Mesenteric fat pad (tissue), 1 donor: ENCODE data around the gene RHD. TPM values are rescaled to one million over a fixed set of nuclear protein-coding genes. Genes with fewer than 3 reads are reported as not detected.
A peak's percentile ranks its signal among the peaks of the same experiment; 100 is the strongest.
"Not testable (repeated sequence)": the region's sequence is repeated elsewhere in the genome, so short reads cannot be mapped to it uniquely, and the experiment has no call there.

Experiments used
- DNase-seq: peaks from one replicate; pipeline ENCODE4 v3.0.0-alpha.2; 2020; ENCODE audit warnings: low spot score
- long read RNA-seq: library from polyadenylated mRNA; unstranded; transcript quantifications from one replicate; pipeline ENCODE4 v2.0.0, GENCODE V29; 2020
- total RNA-seq: library from RNA; stranded (reverse); fragmentation: NEBNext Ultra II Directional; extraction: Animal tissue kit (Norgen Biotek cat#: 25700); gene quantifications from one replicate; pipeline ENCODE4 v1.2.1, GENCODE V29; 2021
- donor health status: DM: yes; HTN: yes; CAD: no.

RHD gene
- not detected for total RNA-seq
- long read RNA-seq = 0 reads

DNA sequence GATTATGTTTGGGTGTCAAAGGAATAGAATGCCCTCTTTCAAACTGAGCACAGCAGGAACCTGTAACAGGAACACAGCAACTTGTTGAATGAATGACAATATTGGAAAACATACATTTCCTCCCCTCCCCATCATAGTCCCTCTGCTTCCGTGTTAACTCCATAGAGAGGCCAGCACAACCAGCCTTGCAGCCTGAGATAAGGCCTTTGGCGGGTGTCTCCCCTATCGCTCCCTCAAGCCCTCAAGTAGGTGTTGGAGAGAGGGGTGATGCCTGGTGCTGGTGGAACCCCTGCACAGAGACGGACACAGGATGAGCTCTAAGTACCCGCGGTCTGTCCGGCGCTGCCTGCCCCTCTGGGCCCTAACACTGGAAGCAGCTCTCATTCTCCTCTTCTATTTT is at the start of gene RHD:
RHD (plus strand) TSS at position 272 of the 400 bp plus-strand sequence; CDS start at position 311, 39 bp downstream.
- DNase-seq = not testable (repeated sequence)

DNA sequence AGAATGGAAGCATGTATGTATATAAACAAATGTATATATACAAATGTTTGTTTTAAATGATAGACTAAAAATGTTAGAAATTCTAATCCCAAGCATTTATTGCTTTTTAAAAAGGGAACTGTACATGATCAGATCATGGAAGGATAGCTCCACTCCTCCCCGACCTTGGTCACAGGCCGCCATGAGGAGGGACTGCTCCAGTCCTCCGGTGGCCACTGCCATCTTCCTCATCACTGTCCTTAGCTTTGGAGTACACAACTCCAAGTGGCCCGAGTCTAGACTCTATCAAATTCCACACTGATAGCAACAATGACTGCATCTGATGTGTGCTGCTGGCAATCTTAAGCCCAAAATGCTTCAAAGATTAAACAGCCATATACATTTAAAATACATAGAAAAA is 49.7 kb upstream of the RHD start:
- DNase-seq = no peak

DNA sequence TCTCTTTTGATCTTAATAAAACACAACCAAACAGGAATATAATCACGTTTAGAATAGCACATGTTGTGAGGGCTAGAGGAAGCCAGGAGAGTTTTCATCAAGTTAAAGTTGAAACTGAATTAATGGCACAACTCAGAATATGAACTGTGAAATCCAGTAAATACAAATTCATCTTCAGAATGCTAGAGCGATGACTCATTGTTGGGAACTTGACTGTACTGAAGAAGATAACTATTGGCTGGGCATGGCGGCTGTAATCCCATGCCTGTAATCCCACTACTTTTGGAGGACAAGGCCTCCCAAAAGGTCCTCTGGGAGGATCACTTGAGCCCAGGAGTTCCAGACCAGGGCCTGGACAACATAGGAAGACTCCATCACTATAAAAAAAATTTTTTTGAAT is 48.8 kb upstream of the RHD start:
- DNase-seq = no peak

DNA sequence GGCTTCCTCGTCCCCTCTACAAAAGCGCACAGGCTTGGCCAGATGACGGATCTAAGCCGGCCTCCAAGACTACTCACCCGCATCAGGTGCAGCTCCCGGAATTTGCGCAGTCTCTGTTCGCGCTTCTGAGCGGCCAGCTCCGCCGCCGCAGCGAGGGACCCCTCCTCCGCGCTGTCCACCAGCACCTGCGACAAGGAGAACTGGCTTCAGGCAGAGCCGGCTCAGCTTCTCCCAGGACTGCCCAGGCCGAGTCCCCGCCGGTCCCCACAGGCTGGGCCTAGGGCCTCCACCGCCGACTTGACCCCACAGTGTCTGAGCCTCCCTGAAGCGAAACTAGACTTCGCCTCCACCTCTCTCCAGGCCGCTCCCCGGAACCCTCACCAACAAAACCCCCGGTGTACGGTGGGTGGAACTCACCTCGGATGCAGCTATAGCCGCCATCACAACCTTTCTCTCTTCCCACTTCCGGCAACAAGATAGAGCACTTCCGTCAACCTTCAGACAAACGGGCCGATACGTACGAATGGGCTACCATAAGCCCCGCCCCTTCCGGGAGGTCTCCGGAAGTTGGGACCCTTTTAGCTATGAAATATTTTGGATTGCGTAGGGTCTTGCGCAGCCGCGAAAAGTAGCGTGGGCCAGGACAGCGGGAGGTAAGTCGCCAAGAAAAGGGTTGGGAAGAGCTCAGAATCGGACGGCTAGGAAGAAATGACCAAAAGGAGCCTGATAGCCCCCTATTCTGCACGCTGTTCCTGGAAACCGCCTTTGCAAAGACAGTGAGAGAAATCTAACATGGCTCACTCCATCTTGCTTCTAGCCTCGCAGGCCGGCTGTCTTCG is 40.1 kb upstream of the RHD start, which contains the start of gene SYF2:
SYF2 (minus strand) TSS at position 476 of the 839 bp plus-strand sequence; CDS start at position 441, 35 bp downstream.
- DNase-seq = peak; percentile 93

DNA sequence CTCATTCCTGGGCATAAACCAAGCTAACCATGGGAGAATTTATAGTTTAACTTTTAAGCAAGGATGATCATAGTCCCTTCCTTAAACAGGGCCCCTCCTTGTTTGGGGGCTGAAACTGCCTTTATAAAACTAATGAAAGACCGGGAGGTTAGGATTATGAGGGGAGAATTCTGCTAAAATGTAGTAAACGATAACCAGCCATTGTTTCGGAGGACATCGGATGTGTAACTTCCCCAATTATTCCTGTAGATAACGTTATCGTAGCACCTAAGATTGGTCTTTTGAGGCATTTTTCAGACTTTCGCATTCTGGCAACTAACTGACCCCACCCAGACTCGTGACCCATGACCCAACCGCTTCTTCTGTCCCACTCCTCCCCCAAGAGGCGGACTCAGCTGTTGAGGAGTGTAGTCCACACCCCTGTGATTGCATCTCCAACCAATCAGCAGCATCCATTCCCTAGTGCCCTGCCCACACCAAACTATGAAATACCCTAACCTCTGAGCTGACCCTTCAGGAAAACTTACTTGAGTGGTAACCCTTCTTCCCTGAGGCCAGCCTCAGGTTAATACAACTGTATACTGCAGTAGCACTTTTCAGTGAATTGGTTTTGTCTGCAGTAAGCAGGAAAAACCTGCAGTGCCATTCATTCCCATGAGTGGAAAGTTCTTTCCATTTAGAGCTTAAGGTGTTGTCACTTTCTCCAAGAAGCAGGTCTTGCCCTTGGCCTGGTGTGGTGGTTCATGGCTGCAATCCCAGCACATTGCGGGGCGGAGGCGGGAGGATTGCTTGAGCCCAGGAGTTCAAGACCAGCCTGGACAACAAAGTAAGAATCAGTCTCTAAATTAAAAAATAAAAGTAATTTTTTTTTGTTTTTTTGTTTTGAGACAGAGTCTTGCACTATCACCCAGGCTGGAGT is 39.2 kb upstream of the RHD start:
- no peak for DNase-seq

DNA sequence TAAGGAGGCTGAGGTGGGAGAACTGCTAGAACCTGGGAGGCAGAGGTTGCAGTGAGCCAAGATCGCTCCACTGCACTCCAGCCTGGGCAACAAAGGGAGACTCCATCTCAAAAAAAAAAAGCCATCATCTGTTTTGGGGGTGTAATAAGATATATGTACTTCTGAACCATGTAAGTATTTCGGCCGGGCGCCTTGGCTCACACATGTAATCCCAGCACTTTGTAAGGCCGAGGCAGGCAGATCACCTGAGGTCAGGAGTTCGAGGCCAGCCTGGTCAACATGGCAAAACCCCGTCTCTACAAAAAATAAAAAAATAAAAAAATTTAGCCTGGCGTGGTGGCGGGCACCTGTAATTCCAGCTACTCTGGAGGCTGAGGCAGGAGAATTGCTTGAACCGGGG is 36.9 kb upstream of the RHD start:
- not testable (repeated sequence) for DNase-seq

DNA sequence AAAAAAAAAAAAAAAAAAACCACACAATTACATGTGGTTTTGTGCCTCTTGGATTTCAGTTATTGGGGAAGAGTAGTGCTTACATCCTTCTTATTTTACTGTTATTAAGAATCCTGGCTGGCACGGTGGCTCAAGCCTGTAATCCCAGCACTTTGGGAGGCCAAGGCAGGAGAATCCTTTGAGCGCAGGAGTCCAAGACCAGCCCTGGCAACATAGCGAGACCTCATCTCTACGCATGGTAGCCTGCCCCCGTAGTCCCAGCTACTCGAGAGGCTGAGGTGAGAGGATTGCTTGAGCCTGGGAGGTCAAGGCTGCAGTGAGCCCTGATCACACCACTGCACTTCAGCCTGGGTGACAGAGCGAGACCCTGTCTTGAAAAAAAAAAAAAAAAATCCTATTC is 36.0 kb upstream of the RHD start:
- not testable (repeated sequence) for DNase-seq

DNA sequence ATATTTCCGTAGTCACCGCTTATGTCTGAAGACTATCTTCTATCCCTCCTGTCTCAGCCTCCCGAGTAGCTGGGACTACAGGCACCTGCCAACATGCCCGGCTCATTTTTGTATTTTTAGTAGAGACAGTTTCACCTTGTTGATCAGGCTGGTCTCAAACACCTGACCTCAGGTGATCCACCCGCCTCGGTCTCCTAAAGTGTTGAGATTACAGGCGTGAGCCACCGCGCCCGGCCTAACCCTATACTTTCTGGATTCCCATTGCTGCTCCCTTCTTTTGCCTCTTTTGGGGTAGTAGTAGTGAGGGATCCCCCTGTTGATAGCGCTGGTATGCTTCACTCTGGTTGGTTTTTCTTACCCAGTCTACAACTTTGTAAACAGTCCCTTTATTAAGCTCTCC is 34.3 kb upstream of the RHD start:
- no peak for DNase-seq

DNA sequence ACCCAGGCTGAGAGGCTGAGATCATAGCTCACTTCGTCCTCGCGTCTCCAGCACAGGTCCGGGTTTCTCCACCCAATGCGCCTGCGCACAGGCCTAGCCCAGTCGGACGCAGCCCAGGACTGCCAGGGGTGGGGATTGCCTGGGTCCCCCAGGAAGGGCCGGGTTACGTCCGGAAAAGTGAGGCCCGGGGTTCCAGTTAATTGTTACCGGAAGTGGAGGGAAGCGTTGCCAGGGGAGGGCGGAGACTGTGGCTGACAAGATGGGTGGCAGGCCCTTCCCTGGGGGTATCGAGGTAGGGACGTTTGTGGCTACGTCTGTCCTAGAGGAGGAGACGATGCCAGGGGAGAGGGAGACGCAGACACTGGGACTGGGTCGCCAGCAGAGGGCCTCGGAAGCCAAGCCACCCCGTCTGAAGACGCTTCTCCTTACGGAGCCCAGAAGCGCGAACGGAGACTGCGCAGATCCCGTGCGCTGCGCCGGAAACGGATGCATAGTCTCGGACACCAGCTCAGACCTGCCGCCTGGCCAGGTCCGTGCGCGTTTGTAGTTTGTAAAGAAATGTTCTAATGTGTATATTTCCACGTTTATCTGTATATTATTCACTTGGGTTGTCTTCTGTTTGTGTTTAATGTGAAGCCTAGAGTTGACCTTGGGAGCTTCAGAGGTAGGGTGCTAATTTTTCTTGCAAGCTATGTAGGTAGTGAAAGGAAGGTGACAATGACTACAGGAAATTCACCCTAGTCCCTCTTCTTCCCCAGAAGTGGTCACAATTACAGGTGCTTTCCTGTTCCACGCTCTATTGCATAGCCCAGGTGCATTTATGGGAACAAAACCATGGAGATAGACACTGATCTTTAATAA is 32.4 kb upstream of the RHD start:
- DNase-seq = peak; percentile 96

DNA sequence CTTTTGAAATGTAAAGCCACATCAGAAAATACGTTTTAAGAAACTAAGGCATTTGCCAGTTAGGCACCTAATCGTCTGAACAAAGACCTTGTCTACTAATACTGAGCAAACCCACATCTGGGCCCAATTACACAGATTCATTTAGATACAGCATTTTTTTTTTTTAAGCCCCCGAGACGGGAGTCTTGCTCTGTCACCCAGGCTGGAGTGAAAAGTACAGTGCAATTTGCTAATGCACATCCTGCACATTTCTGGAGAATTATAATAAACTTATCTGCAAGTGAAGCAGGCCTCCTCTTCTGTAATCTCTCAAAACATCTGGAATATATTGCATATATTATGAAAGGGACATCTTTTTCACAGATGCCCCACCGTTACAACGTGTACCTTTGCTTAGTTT is 28.4 kb upstream of the RHD start:
- DNase-seq = no peak

DNA sequence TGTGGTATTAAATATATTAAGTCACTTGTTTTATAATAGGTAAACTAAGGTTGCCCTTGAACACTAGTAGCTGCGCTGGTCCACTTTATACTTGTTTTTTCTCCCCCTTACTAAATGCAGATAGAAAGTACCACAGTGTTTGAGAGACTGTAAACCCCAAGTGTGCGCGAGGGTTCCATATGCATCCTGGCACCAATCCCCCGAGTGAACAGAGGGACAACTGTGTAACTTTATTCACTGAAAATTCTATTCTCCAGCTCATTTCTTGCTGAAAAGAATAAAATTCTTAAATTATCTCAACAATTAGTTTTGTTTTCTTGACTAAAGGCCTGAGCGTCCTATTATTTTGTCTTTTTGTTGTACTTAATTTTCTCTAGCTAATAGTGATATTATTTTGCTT is 26.9 kb upstream of the RHD start:
- DNase-seq = no peak

DNA sequence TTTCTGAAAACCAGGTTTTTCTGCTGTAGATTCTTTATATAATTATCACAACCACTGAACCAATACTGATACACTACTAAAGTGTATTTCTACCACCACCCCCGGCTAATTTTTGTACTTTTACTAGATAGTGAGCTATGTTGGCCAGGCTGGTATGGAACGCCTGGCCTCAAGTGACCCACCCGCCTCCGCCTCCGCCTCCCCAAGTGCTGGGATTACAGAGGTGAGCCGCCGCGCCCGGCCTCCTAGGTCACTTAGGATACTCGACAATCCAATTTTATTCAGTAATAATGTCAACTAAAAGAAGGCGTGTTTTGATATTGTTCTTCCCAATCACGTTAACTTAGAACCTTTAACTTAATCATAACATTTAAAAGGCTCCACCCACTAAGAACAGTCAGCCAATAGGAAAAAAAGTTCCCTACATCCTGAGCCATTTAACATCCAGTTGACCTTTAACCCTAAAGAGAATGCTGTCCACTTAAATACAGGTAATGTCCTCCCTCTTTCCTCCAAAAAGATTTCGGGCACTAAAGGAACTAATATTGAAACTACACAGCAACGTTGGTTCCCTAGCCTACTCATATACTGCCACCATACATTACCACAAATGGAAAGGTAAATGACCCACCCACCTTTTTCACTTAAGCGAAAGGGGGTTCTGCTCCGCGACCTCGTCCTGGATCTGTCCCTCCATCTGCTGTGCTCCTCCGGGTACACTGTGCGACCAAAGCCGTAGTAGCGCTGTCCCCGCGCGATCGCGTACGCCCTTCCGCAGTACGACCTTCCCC is 26.3 kb upstream of the RHD start:
- DNase-seq = no peak

DNA sequence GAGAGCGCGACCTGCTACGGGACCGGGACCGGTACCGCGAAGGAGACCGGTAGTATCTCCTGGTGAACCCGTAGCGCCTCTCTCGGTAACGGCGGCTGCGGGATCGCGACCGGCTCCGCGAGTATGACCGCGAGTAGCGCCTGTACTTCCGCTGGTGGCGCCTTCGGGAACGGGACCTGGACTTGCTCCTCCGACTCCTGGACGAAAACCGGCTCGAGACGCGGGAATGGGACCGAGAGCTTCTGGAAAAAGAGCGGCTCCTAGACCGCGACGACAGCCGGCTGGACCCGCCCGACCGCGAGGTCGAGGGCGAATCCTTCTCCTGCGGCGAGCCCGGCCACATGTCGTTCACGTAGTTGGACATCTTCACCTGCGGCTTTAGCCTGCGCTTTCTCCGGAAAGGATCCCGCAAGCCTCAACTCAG is 25.7 kb upstream of the RHD start:
- peak; percentile 89 for DNase-seq

DNA sequence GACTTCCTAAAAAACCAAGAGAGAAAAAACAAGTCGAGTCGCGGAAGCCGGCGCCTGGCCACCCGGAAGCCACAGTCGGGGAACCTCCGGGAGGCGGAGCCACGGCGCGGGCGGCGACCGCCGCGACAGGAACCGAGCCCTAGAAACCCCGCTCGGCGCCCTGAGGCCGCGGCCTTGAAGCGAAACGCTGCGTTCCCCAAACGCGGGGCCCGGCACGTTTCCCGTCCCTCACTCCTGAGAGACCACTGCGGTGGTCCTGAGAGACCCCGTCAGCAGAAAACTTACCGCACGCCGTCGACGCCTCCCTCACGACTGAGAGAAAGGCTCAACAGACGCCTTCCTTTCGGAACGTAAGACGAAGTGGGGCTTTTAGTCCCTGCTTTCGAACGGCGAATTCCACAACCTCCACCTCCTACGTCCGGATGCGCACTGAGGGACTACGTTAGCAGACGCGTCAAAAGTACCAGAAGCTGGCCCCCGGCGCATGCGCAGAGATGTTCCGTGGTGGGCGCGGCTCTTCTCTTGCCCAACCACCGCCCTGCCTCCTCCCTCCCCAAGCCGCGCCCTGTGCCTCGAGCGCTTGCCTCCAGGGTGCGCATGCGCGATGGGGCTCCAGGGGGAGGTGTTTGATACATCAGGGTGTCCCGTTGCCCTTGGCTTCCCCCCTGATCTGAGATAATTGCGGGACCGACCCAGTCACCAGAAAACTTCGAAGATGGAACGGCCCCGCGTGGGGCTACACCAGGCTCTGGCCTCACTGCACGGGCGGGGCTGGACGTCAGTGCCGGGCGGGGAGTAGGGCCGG is 25.1 kb upstream of the RHD start, which contains the start of gene RSRP1:
RSRP1 (minus strand) TSS at position 431 of the 805 bp plus-strand sequence. CDS start 491 bp downstream, outside the sequence.
- peak; percentile 100 for DNase-seq

DNA sequence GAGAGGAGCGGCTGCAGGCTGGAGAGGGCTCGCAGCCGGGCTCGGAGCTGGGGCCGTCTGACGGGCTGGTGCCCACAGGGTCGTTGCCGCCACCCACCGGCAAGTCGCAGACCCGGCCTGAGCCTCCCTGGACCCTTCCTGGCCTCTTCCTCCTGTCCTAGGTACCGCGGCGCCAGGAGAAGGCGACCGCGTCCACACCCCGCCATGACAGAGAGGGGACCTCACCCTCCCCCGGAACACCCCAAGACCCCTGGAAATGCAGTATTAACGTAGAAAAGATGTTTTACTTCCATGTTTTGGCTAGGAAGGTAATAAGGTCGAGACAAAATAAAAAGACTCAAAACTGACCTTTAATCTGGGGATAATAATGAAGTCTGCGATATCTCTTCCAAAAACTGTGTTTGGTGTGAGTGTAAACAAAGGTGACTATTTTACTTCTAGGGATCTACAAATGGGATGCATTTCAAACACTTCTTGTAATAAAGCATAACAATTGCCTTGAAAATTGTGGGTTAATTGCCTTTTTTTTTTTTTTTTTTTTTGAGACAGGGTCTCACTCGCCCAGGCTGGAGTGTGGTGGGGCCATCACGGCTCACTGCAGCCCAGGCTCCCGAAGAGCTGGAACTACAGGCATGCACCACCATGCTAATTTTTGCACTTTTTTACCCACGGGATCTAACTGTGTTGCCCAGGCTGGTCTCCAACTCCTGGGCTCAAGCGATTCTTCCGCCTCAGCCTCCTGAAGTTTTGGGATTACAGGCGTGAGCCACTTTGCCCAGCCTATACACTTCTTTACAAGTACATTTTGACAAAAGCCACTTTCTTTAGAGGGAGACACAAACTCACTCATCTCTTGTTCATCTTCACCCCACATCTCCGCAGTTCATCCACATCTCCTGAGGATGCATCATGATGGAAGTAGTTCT is 24.2 kb upstream of the RHD start:
- DNase-seq = no peak

DNA sequence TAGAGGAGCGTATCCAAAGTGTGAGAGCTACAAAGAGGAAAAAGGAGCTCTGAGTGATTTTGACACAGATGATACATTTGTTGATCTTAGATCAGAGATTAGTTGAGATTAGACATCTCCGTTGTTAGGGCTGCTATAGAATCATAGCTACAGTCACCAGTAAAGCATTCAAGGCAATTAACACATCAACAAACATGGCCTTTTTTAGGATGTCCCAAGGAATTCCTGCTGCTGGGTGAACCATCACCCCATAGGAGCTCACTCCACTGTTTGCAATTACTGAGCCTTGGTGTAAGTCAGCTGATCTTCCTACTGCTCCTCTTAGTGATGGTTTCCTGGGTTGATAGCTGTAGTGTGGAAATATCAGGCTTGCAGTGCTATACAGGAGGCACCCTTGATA is 18.4 kb upstream of the RHD start:
- DNase-seq = no peak

DNA sequence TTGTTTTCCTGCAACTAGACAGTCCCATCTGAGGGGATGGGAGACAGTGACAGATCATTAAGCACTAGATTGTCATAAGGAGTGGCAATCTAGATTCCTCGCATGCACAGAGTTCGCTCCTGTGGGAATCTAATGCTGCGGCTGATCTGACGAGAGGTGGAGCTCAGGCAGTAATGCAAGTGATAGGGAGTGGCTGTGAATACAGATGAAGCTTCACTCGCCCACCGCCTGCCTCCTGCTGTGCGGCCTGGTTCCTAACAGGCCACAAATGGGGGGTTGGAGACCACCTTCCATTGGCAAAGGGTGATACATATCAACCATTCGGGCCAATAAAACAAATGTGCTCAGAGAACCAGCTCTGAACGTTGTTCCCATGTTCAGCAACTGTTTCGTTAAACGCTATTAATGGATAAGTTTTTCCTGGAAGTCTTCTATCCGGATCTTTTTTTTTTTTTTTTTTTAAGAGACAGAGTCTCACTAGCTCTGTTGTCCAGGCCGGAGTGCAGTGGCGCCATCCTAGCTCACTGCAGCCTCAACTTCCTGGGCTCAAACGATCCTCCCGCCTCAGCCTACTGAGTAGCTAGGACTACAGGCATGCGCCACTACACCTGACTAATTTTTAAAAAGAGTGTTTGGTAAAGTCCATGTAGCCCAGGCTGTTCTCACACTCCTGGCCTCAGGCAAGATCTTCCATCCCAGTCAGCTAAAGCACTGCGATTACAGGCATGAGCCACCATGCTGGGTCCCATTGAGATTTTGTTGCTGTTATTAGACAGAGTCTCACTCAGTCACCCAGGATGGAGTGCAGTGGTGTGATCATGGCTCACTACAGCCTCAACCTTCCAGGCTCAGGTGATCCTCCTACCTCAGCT is 16.4 kb upstream of the RHD start:
- no peak for DNase-seq
